ENCODE data around the gene BAG1. TPM values are rescaled to one million over a fixed set of nuclear protein-coding genes. Genes with fewer than 3 reads are reported as not detected.

The BAG1 gene
- total RNA-seq, 1 experiment from 2014 or later: 103 TPM

DNA sequence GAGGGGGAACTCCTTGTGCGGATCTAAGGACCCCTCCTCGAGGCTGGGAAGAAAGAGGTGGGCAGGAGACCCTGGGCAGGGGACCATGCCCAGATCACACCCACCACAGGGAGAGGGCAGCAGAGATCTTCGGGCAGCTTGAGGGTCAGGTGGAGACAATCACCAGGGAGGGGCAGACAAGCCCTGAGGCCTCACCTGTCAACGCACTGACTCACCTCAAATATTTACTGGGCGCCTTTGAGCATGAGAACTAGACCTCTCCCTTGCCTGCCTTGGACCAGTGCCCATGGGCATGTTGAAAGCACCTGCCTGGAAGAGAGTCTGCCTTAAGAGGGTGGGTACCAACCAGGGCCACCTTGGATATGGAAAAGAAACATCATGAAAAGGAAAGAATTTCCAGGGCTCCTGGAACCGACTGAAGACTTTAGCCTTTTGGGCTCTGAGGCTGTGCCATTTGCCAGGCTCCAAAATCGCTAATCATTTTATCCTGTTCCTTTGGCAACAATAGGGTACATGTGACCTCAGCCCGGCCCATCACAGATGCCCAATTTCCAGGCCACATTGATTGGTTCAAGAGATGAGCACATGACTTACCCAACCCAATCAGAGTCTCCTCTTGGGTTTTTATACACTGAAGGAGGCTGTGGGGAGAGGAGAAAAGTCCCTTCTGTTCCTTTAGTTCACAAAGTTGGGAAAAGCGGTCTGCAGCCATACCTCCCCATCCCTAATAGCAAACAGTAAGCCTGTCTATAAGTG is 35.0 kb downstream of the BAG1 start:
- no peaks in the 10 kb centered on the region for H3K79me2 ChIP-seq (ENCODE audit: low read length)
- no peaks in the 10 kb centered on the region for H3K9me2 ChIP-seq (replicated peaks; ENCODE audit: low read length)
- H3F3A ChIP-seq (ENCODE audit: low read length, unreplicated experiment): no peaks in the 10 kb centered on the region
- TF ChIP-seq CTCF (conservative IDR thresholded peaks at IDR 0.05; ENCODE audit: low read depth, low read length): peak; percentile 93
- TF ChIP-seq EZH2 (IDR thresholded peaks at IDR 0.05; ENCODE audit: low read length, unreplicated experiment): no peak
- peak overlapping the region; percentile 98 for H3K27ac ChIP-seq (ENCODE audit: low read length)
- ATAC-seq (peak; percentile 75), DNase-seq (peak; percentile 96)
- no peaks in the 10 kb centered on the region for H3K36me3 ChIP-seq (ENCODE audit: low read depth, low read length)
- ChIA-PET POLR2A (ENCODE audit: unreplicated experiment) (interaction anchor here (0.9 kb wide), 1 partner anchor 35 kb away, joined by 3 read pairs; the partner anchor contains the start of genes BAG1 and CHMP5), CTCF (no interaction called here)
- H3K9ac ChIP-seq (ENCODE audit: low read length): peak overlapping the region; percentile 76
- peaks cover 55% of the 10 kb centered on the region for H3K4me1 ChIP-seq (ENCODE audit: insufficient read depth, low read length)
- no peaks in the 10 kb centered on the region for H3K27me3 ChIP-seq (ENCODE audit: low read length)
- H4K20me1 ChIP-seq (ENCODE audit: low read length): no peaks in the 10 kb centered on the region
- BruUV-seq (replicated peaks): TSS peak; percentile 55
- peak overlapping the region; percentile 61 for H3K4me2 ChIP-seq (ENCODE audit: low read length)
- no peak overlapping the region for H3K4me3 ChIP-seq (ENCODE audit: low read length)
- H3K9me3 ChIP-seq (ENCODE audit: low read length): no peaks in the 10 kb centered on the region
- H2AFZ ChIP-seq (ENCODE audit: low read length): peak overlapping the region; percentile 62
- intact Hi-C loops (cut with micrococcal nuclease): loop anchor here (1.0 to 2.0 kb wide), 2 partner anchors 57 to 62 kb away; partner anchors contain the start of gene B4GALT1

DNA sequence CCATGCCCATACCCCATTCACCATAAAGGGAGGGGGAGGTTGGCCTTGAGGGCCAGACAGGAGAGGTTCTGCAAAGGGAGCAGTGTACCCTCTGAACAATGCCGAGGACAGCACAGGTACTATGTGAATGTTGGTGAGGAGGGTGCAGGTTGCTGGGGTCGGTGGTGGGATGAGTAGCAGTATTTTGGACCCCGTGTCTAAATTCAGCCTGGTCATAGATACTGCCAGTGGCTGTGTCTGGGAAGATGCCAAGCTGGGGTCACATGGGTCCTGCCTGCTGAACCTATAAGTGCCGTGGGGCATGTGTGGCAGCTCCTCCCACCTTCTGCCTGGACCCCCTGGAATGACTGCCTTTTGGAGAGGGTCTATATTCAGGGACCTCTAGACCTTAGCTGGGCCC is 35.9 kb downstream of the BAG1 start:
- peak overlapping the region; percentile 98 for H3K27ac ChIP-seq (ENCODE audit: low read length)
- BruUV-seq (replicated peaks): no TSS peak
- POLR2A ChIA-PET (ENCODE audit: unreplicated experiment): no interaction called here
- no peaks in the 10 kb centered on the region for H3F3A ChIP-seq (ENCODE audit: low read length, unreplicated experiment)
- H2AFZ ChIP-seq (ENCODE audit: low read length): no peak overlapping the region
- TF ChIP-seq EZH2 (IDR thresholded peaks at IDR 0.05; ENCODE audit: low read length, unreplicated experiment) (no peak), EZH2phosphoT487 (IDR thresholded peaks at IDR 0.05; ENCODE audit: borderline replicate concordance, low read length) (no peak), CTCF (conservative IDR thresholded peaks at IDR 0.05; ENCODE audit: low read depth, low read length) (no peak)
- H3K79me2 ChIP-seq (ENCODE audit: low read length): no peaks in the 10 kb centered on the region
- H3K36me3 ChIP-seq (ENCODE audit: low read depth, low read length): no peaks in the 10 kb centered on the region
- ATAC-seq (no peak), DNase-seq (no peak)
- no peaks in the 10 kb centered on the region for H4K20me1 ChIP-seq (ENCODE audit: low read length)
- CTCF ChIA-PET: no interaction called here
- H3K4me3 ChIP-seq (ENCODE audit: low read length): no peak overlapping the region
- peak overlapping the region; percentile 61; the same call in 1 of the 2 replicates for H3K4me2 ChIP-seq (ENCODE audit: low read length)
- peak overlapping the region; percentile 76 for H3K9ac ChIP-seq (ENCODE audit: low read length)
- no peaks in the 10 kb centered on the region for H3K9me2 ChIP-seq (replicated peaks; ENCODE audit: low read length)
- H3K27me3 ChIP-seq (ENCODE audit: low read length): no peaks in the 10 kb centered on the region
- intact Hi-C loops (cut with micrococcal nuclease): loop anchor here (1.0 to 2.0 kb wide), 2 partner anchors 58 to 61 kb away; partner anchors contain the start of gene B4GALT1
- H3K4me1 ChIP-seq (ENCODE audit: insufficient read depth, low read length): peaks cover 47% of the 10 kb centered on the region
- no peaks in the 10 kb centered on the region for H3K9me3 ChIP-seq (ENCODE audit: low read length)

- no peak overlapping the region for H3K9ac ChIP-seq (ENCODE audit: low read length)
- no peak overlapping the region for H3K4me2 ChIP-seq (ENCODE audit: low read length)
- POLR2A ChIA-PET (ENCODE audit: unreplicated experiment): no interaction called here
- H3K79me2 ChIP-seq (ENCODE audit: low read length): no peaks in the 10 kb centered on the region
- no peak overlapping the region for H3K4me3 ChIP-seq (ENCODE audit: low read length)
- no peaks in the 10 kb centered on the region for H3K9me3 ChIP-seq (ENCODE audit: low read length)
- intact Hi-C loops (cut with micrococcal nuclease): loop anchor here (2.0 kb wide), 1 partner anchor 59 kb away; no protein-coding TSS in a partner anchor
- no peak for ATAC-seq
- H3K36me3 ChIP-seq (ENCODE audit: low read depth, low read length): no peaks in the 10 kb centered on the region
- H3F3A ChIP-seq (ENCODE audit: low read length, unreplicated experiment): no peaks in the 10 kb centered on the region
- no peaks in the 10 kb centered on the region for H3K27me3 ChIP-seq (ENCODE audit: low read length)
- H3K9me2 ChIP-seq (replicated peaks; ENCODE audit: low read length): no peaks in the 10 kb centered on the region
- CTCF ChIA-PET: no interaction called here
- no peak for TF ChIP-seq EZH2 (IDR thresholded peaks at IDR 0.05; ENCODE audit: low read length, unreplicated experiment)
- TF ChIP-seq CTCF (conservative IDR thresholded peaks at IDR 0.05; ENCODE audit: low read depth, low read length): no peak
- TF ChIP-seq EZH2phosphoT487 (IDR thresholded peaks at IDR 0.05; ENCODE audit: borderline replicate concordance, low read length): no peak
- BruUV-seq (replicated peaks): no TSS peak
- H2AFZ ChIP-seq (ENCODE audit: low read length): no peak overlapping the region
- H4K20me1 ChIP-seq (ENCODE audit: low read length): no peaks in the 10 kb centered on the region
- no peak for DNase-seq
- peaks cover 38% of the 10 kb centered on the region for H3K4me1 ChIP-seq (ENCODE audit: insufficient read depth, low read length)
- no peak overlapping the region for H3K27ac ChIP-seq (ENCODE audit: low read length)
Observed at GRCh38 chr9:33227741-33228140, 36.8 kb downstream of the BAG1 start.
